SKM-1 treated with dmso at 0.1 percent for 144 hours (cell line): ENCODE data around the gene ZSCAN30.
A peak's percentile ranks its signal among the peaks of the same experiment; 100 is the strongest.
"Not testable (repeated sequence)": the region's sequence is repeated elsewhere in the genome, so short reads cannot be mapped to it uniquely, and the experiment has no call there.

Experiments used
- DNase-seq: peaks from one replicate; lab custom pipeline; 2025; ENCODE audit not compliant: unreplicated experiment; lab: John Stamatoyannopoulos, UW

The ZSCAN30 gene

GRCh38 chr18:35239314-35239713 is 50.7 kb downstream of the ZSCAN30 start:
- no peak for DNase-seq

GRCh38 chr18:35236571-35237363 is 53.3 kb downstream of the ZSCAN30 start:
- no peak for DNase-seq

DNA sequence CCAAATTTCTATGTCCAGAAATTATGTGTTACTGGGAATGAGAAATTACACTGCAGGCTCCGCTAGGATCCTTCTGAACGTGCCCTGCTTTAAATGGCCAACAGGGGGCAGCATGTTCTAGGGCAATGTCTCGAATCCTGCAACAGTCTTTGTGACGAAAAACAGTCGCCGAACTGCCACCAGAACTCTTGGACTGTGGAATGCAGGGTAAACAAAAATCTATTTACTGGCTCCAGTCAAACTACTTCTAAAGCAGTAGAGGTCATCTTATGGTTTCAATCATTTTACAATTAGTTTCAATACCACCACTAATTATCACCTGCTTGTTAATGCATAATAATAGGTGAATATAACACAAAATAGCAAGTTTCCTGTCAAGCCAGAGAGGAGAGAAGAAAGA is 59.0 kb downstream of the ZSCAN30 start:
- DNase-seq: peak; percentile 73

DNA sequence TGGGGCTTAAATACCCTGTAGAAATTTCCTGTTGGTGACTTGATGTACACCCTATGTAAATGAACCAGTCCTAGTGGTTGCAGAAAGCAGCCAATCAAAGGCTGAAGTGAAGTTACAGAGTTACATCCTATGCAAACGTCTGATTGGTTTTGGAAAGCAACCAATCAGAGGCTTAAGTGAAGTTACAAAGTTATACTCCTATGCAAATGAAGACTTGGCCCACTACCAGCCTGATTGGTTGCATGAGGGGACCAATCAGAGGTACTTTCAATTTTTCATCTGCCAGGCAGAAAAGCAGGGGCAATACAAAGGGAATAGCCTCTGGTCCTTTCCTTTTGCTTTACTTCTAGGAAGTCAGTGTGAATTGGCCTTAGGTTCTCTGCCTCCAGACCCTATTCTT is 62.8 kb downstream of the ZSCAN30 start:
- DNase-seq: no peak

GRCh38 chr18:35223797-35224196 is 66.2 kb downstream of the ZSCAN30 start:
- no peak for DNase-seq

DNA sequence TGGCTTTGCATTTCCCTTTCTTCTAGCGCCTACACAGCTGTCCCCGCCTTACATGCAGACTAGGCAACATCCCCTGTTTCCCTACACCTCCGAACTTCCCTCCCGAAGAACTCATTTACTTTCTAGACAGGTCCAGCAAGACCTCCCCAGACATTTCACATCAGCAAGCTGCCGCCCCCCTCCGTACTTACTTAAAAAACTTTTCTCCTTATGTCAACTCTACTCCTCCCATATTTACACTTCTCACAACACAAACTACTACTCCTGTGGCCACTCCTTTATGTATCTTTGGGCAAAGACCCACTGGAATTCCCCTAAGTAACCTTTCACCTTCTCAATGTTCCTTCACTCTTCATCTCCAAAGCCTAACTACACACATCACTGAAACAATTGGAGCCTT is 69.6 kb downstream of the ZSCAN30 start:
- no peak for DNase-seq

DNA sequence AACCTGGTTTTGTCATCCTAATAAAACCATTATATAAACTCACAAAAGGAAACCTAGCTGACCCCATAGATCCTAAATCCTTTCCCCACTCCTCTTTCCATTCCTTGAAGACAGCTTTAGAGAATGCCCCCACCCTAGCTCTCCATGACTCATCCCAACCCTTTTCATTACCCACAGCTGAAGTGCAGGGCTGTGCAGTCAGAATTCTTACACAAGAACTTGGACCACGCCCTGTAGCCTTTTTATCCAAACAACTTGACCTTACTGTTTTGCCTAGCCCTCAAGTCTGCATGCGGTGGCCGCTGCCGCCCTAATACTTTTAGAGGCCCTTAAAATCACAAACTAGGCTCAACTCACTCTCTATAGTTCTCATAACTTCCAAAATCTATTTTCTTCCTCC is 70.7 kb downstream of the ZSCAN30 start:
- DNase-seq: not testable (repeated sequence)

- DNase-seq: not testable (repeated sequence)
Observed at GRCh38 chr18:35216611-35217010, 73.4 kb downstream of the ZSCAN30 start.

DNA sequence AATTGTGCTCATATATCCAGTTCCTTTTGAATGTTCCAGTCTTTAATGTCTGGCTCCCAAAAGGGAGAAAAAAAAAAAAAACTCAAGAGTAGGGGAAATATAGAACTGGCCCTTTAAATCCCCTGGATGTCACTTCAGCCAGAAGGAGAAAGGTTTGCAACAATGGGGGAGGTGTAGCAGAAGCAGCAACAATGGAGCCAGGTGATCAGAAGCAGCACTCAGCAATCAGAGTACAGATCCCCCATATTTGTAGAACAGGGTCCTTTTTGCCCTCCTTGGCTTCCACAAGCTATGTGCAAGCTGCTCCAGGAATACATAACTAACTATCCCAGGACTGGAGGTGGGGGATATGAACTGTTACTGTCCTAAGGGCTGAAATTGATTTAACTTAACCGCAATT is 75.0 kb downstream of the ZSCAN30 start:
- DNase-seq: no peak

DNA sequence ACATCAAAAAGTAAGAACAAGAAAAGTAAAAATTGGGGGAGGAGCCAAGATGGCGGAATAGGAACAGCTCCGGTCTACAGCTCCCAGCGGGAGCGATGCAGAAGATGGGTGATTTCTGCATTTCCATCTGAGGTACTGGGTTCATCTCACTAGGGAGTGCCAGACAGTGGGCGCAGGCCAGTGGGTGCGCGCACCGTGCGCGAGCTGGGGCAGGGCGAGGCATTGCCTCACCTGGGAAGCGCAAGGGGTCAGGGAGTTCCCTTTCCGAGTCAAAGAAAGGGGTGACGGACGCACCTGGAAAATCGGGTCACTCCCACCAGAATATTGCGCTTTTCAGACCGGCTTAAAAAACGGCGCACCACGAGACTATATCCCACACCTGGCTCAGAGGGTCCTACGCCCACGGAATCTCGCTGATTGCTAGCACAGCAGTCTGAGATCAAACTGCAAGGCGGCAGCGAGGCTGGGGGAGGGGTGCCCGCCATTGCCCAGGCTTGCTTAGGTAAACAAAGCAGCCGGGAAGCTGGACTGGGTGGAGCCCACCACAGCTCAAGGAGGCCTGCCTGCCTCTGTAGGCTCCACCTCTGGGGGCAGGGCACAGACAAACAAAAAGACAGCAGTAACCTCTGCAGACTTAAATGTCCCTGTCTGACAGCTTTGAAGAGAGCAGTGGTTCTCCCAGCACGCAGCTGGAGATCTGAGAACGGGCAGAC is 84.1 kb downstream of the ZSCAN30 start:
- not testable (repeated sequence) for DNase-seq

- no peak for DNase-seq
Observed at GRCh38 chr18:35205199-35205712, 84.8 kb downstream of the ZSCAN30 start.

DNA sequence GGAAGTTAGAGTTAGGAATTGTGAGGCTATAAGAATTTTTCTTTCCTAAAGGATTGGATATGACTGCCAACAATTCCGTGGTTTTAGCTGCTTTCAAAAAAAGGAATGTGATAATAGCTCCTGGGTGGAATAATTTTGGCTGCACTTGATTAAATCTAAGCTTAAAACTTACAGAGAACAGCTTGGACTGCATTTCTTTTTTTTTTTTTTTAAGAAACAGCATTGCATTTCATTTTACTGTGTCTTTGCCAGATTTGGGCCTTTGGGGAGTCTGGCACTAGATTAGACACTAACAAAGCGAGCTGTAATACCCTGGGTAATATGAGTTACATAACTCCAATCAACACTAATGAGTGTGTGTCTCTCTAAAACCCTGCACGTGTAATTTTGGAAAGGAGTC is 87.0 kb downstream of the ZSCAN30 start:
- no peak for DNase-seq

DNA sequence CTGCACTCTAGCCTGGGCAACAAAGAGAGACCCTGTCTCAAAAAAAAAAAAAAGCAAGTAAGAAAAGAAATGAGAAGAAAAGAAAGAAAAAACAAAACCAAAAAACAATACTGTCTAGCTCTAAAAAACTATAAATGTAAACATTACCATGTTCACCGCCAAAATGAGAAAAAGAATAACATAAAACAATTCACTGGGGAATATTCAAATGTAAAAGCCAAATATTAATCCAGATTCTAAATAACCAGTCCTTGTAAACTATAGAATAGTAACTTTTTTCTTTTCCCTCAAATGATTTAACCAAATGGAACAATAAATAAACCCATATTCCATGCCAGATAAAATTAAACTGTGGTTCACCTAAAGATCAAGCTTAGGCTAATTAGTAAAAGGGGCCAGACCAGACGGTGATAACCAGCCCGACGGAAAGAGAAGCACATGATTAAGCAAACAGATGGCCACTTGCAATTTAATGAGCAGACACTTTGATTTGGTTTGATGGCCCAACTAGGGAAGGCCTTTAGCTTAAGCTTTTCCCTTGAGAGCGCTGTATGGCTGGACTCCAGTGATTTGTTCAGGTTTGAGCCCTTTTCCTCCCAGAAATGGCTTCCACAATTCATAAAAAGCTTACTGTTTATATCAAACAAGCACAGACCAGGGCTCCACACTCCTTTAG is 88.6 kb downstream of the ZSCAN30 start:
- DNase-seq: no peak
